ENCODE measurements around the gene TDRD6. TPM values are rescaled to one million over a fixed set of nuclear protein-coding genes. Genes with fewer than 3 reads are reported as not detected.

TDRD6 gene
- total RNA-seq, 6 experiments from 2014 or later: not detected

GRCh38 chr6:46674410-46674809 lies 13.3 kb upstream of the TDRD6 start:
- Mint-ChIP-seq H3K27me3 (ENCODE audit: insufficient read depth) (no peaks in the 10 kb centered on the region), H3K4me1 (ENCODE audit: low read depth) (no peaks in the 10 kb centered on the region), H3K36me3 (ENCODE audit: low read depth) (no peaks in the 10 kb centered on the region), H3K9me3 (no peaks in the 10 kb centered on the region), H3K27ac (no peak overlapping the region), H3K4me3 (no peak overlapping the region)
- no peak for DNase-seq
- TF ChIP-seq CTCF (IDR thresholded peaks at IDR 0.05): no peak

GRCh38 chr6:46676604-46677313 lies 10.9 kb upstream of the TDRD6 start:
- Mint-ChIP-seq H3K36me3 (ENCODE audit: low read depth) (no peaks in the 10 kb centered on the region), H3K4me1 (ENCODE audit: low read depth) (no peaks in the 10 kb centered on the region), H3K27ac (no peak overlapping the region), H3K4me3 (no peak overlapping the region), H3K9me3 (no peaks in the 10 kb centered on the region; the same call in 1 of the 2 replicates), H3K27me3 (ENCODE audit: insufficient read depth) (no peaks in the 10 kb centered on the region)
- no peak for TF ChIP-seq CTCF (IDR thresholded peaks at IDR 0.05)
- DNase-seq: no peak

DNA sequence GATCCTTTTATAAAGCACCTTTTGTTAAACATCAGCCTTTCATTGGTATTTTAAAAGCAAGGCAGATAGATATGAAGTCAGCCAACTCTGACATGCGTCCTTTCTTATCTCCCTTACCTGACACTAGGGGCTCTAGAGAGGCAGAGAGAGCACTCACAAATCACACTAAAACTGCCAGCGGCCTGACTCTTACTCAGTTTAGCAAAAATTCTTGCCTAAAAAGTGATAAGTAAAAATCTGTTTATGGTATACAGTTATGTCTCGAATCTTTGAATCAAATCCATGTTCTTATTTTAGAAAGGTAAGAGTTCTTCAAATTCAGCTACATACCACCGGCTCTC lies 10.4 kb upstream of the TDRD6 start:
- no peaks in the 10 kb centered on the region; the same call in 1 of the 2 replicates for H3K9me3 Mint-ChIP-seq
- no peak; the same call in 1 of the 2 replicates for TF ChIP-seq CTCF (IDR thresholded peaks at IDR 0.05)
- no peaks in the 10 kb centered on the region for H3K27me3 Mint-ChIP-seq (ENCODE audit: insufficient read depth)
- no peaks in the 10 kb centered on the region for H3K36me3 Mint-ChIP-seq (ENCODE audit: low read depth)
- no peaks in the 10 kb centered on the region for H3K4me1 Mint-ChIP-seq (ENCODE audit: low read depth)
- no peak overlapping the region for H3K4me3 Mint-ChIP-seq
- DNase-seq: no peak
- H3K27ac Mint-ChIP-seq: no peak overlapping the region

GRCh38 chr6:46684771-46685170 lies 2.9 kb upstream of the TDRD6 start:
- Mint-ChIP-seq H3K27ac (no peak overlapping the region), H3K4me1 (ENCODE audit: low read depth) (no peaks in the 10 kb centered on the region), H3K9me3 (peaks cover 19% of the 10 kb centered on the region), H3K27me3 (ENCODE audit: insufficient read depth) (no peaks in the 10 kb centered on the region), H3K36me3 (ENCODE audit: low read depth) (no peaks in the 10 kb centered on the region; the same call in 1 of the 2 replicates), H3K4me3 (no peak overlapping the region)
- peak; percentile 13 for DNase-seq
- TF ChIP-seq CTCF (IDR thresholded peaks at IDR 0.05): no peak

DNA sequence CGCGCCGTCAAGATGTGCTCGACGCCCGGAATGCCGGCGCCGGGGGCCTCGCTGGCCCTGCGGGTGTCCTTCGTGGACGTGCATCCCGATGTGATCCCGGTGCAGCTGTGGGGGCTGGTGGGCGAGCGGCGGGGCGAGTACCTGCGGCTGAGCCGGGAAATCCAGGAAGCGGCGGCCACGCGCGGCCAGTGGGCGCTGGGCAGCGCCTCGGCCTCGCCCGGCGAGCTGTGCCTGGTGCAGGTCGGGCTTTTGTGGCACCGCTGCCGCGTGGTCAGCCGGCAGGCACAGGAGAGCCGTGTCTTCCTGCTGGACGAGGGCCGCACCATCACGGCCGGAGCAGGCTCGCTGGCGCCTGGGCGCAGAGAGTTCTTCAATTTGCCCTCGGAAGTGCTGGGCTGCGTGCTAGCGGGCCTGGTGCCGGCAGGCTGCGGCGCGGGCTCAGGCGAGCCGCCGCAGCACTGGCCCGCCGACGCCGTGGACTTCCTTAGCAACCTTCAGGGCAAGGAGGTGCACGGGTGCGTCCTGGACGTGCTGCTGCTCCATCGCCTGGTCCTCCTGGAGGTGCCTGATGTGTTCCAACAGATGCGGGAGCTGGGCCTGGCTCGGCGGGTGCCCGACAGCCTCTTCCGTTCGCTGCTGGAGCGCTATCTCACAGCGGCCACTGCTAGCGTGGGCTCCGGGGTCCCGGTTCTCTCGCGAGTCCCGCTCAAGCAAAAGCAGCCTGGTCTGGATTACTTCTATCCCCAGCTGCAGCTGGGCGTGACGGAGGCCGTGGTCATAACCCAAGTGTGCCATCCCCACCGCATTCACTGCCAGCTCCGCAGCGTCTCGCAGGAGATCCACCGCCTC lies 656 bp downstream of the TDRD6 start:
- Mint-ChIP-seq H3K9me3 (peaks cover 19% of the 10 kb centered on the region), H3K4me3 (no peak overlapping the region)

More for the DNA sequence above, 656 bp downstream of the TDRD6 start:
- TF ChIP-seq CTCF (IDR thresholded peaks at IDR 0.05): no peak
- no peak for DNase-seq
- no peak overlapping the region for H3K27ac Mint-ChIP-seq
- no peaks in the 10 kb centered on the region for H3K4me1 Mint-ChIP-seq (ENCODE audit: low read depth)
- peaks cover 2% of the 10 kb centered on the region; the same call in 1 of the 2 replicates for H3K27me3 Mint-ChIP-seq (ENCODE audit: insufficient read depth)
- H3K36me3 Mint-ChIP-seq (ENCODE audit: low read depth): no peaks in the 10 kb centered on the region; the same call in 1 of the 2 replicates
